OCI-LY7 (cell line): ENCODE data around the gene VWF.

ENCODE experiments used
- CTCF ChIP-seq: fragments of 200-600 bp; sonication (generic); conservative IDR thresholded peaks from 2 replicates; pipeline ENCODE4 v1.5.1; 2014; ENCODE audit warnings: mild to moderate bottlenecking, antibody characterized with exemption, low read length, moderate library complexity, mixed read lengths
- EZH2phosphoT487 ChIP-seq: fragments of 200-600 bp; sonication (generic); IDR thresholded peaks from 2 replicates; pipeline ENCODE4 v1.6.1; 2018; ENCODE audit warnings: low read depth, borderline replicate concordance, mild to moderate bottlenecking, mixed run types, antibody characterized with exemption, low read length, moderate library complexity, mixed read lengths

DNA sequence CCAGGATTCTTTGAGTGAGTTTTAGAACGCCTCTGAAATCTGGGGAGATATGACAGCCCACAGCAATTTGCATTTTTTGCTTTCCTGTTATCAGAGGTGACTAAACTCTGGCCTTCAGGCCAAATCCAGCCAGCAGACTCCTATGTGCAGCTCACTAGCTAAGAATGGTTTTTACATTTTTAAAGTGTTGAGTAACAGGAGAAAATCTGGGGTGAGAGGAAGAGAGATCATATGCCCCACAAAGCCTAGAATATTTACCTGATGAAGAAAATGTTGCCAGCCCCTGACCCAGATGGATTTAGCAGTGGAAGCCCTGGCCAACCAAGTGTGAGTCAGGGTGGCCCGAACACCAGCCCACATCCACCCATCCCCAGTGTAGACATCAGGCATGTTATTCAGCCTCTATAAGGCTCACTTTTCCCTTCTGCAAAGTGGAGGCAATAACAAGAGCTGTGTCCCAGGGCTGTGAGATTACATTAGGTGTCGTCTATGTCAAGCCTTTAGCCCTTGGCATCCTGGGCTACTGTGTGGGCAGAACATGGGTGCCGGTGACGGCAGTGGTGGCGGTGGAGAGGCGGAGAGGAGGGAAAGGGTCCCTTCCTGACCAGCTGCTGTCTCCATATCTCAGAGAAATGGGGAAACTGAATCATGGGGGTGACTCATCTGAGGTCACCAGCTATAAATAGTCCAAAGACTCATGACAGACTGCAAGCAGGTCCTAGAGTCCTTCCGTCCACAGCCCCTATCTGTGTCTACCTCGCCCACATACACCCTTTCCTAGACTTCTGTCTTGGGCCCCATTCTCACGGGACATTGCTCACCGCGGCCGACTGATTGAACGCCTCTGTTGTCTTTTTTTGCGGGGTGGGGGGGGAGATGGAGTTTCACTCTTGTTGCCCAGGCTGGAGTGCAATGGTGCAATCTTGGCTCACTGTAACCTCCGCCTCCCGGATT is 43.1 kb upstream of the VWF start:
- TF ChIP-seq CTCF (no peak), EZH2phosphoT487 (no peak)
